HCT116 (cell line): ENCODE results near the gene ERC2. TPM values are rescaled to one million over a fixed set of nuclear protein-coding genes. Genes with fewer than 3 reads are reported as not detected.

ENCODE experiments used
- ATAC-seq: fragments of 200-7000 bp; cut with Tn5 transposase; 2 replicates; pipeline ENCODE4 v1.9.1; 2020; ENCODE audit warnings: mild to moderate bottlenecking, moderate library complexity
- BruUV-seq: library from RNA; stranded (reverse); fragments of 400-500 nt; replicated peaks from 2 replicates; lab custom pipeline; 2021; lab: Mats Ljungman, UMichigan
- CTCF ChIA-PET: fragments of 300-600 bp; sonication (Branson Sonifier 250); formaldehyde crosslinking; loops from one replicate; lab custom pipeline; 2021; ENCODE audit warnings: antibody characterized with exemption; lab: Charles Lee
- POLR2A ChIA-PET: fragments of 300-600, 350-600 bp; sonication (Branson Sonifier 250); formaldehyde crosslinking; loops from one replicate; lab custom pipeline; 2021; ENCODE audit warnings: antibody characterized with exemption; lab: Charles Lee
- RAD21 ChIA-PET, 2 experiments: fragments of 300-600 bp; sonication (Branson Sonifier 250); formaldehyde crosslinking; loops; one replicate each; lab custom pipeline; 2023; ENCODE audit warnings: low total read pairs in 2 of 2; ENCODE audit not compliant: uncharacterized antibody in 2 of 2, unreplicated experiment in 2 of 2, low non-redundant PET in 1 of 2; lab: Charles Lee
- DNase-seq: peaks from one replicate; pipeline ENCODE4 v3.0.0-alpha.2; 2010; ENCODE audit warnings: low read depth, low spot score
- H2AFZ ChIP-seq: fragments of 200-600 bp; shearing (Covaris generic), sonication (generic); 2 replicates; pipeline ENCODE4 v1.6.1; 2017; ENCODE audit warnings: low read depth, mixed run types, mixed read lengths, antibody characterized with exemption, low read length; ENCODE audit not compliant: poor library complexity, severe bottlenecking
- H3K27ac ChIP-seq: 2 replicates; pipeline ENCODE4 v1.5.1; 2012; ENCODE audit warnings: low read depth, low read length
- H3K27me3 ChIP-seq: fragments of 200-600 bp; sonication (generic); 2 replicates; pipeline ENCODE4 v1.6.1; 2016; ENCODE audit warnings: mixed run types, low read length, mixed read lengths; ENCODE audit not compliant: insufficient read depth
- H3K36me3 ChIP-seq, 2 experiments: fragments of 200-500 bp in 1 of 2; fragments of 200-600 bp in 1 of 2; sonication (Bioruptor generic) in 1 of 2; sonication (generic) in 1 of 2; 2 replicates each; pipeline versions ENCODE4 v1.5.1 to v1.6.1; 2014 to 2016; ENCODE audit warnings: low read length in 2 of 2, inconsistent platforms in 1 of 2, mixed read lengths in 1 of 2, mixed run types in 1 of 2; ENCODE audit not compliant: insufficient read depth in 2 of 2, control insufficient read depth in 1 of 2
- H3K4me1 ChIP-seq, 2 experiments: fragments of 200-600 bp in 1 of 2; sonication (generic) in 1 of 2; 2 replicates each; pipeline versions ENCODE4 v1.5.1 to v1.6.1; 2012 to 2017; ENCODE audit warnings: low read length in 2 of 2, inconsistent platforms in 1 of 2, mild to moderate bottlenecking in 1 of 2, mixed read lengths in 1 of 2, mixed run types in 1 of 2, moderate library complexity in 1 of 2; ENCODE audit not compliant: insufficient read depth in 2 of 2, control insufficient read depth in 1 of 2
- H3K4me2 ChIP-seq: fragments of 200-600 bp; sonication (generic); 2 replicates; pipeline ENCODE4 v1.6.1; 2017; ENCODE audit warnings: mixed run types, low read length, mixed read lengths
- H3K4me3 ChIP-seq, 2 experiments: fragments of 200-600 bp in 1 of 2; sonication (generic) in 1 of 2; replicated peaks in 1 of 2; 2 replicates each; pipeline ENCODE4 v1.5.1; 2011 to 2016; ENCODE audit warnings: low read length in 2 of 2, control low read depth in 1 of 2, low read depth in 1 of 2, mild to moderate bottlenecking in 1 of 2, mixed read lengths in 1 of 2, mixed run types in 1 of 2
- H3K79me2 ChIP-seq: fragments of 200-600 bp; sonication (generic); 2 replicates; pipeline ENCODE4 v1.6.1; 2017; ENCODE audit warnings: mild to moderate bottlenecking, mixed run types, low read length, moderate library complexity, mixed read lengths; ENCODE audit not compliant: insufficient read depth
- H3K9ac ChIP-seq: fragments of 200-600 bp; sonication (generic); 2 replicates; pipeline ENCODE4 v1.6.1; 2016; ENCODE audit warnings: low read length, mixed read lengths
- H3K9me2 ChIP-seq: fragments of 200-600 bp; sonication (generic), shearing (Covaris generic); 2 replicates; pipeline ENCODE4 v1.6.1; 2017; ENCODE audit warnings: mixed run types, mild to moderate bottlenecking, moderate library complexity; ENCODE audit not compliant: insufficient read depth
- H3K9me3 ChIP-seq, 2 experiments: fragments of 200-500 bp in 1 of 2; fragments of 200-600 bp in 1 of 2; sonication (Bioruptor generic) in 1 of 2; sonication (generic) in 1 of 2; 2 replicates each; pipeline ENCODE4 v1.6.1; 2014 to 2017; ENCODE audit warnings: low read length in 2 of 2, mixed read lengths in 2 of 2, inconsistent platforms in 1 of 2, low read depth in 1 of 2, mild to moderate bottlenecking in 1 of 2, mixed run types in 1 of 2, moderate library complexity in 1 of 2; ENCODE audit not compliant: control insufficient read depth in 1 of 2, insufficient read depth in 1 of 2
- H4K20me1 ChIP-seq: fragments of 200-600 bp; sonication (generic), shearing (Covaris generic); 2 replicates; pipeline ENCODE4 v1.6.1; 2017; ENCODE audit warnings: mixed run types, mild to moderate bottlenecking, moderate library complexity; ENCODE audit not compliant: insufficient read depth
- CEBPB ChIP-seq: IDR thresholded peaks from 2 replicates; pipeline ENCODE4 v1.6.1; 2012; ENCODE audit warnings: low read depth
- CTCF ChIP-seq, 3 experiments: fragments of 200-600 bp in 1 of 3; sonication (generic) in 1 of 3; IDR thresholded peaks in 2 of 3; conservative IDR thresholded peaks in 1 of 3; 2 replicates each; pipeline ENCODE4 v1.5.1; 2012 to 2017; ENCODE audit warnings: low read depth in 2 of 3, low read length in 2 of 3, antibody characterized with exemption in 1 of 3, borderline replicate concordance in 1 of 3, control low read depth in 1 of 3, mild to moderate bottlenecking in 1 of 3, mixed read lengths in 1 of 3, mixed run types in 1 of 3, moderate library complexity in 1 of 3; ENCODE audit not compliant: insufficient read depth in 1 of 3
- EGR1 ChIP-seq: IDR thresholded peaks from 2 replicates; pipeline ENCODE4 v1.6.1; 2012; ENCODE audit warnings: low read depth
- ELF1 ChIP-seq: IDR thresholded peaks from 2 replicates; pipeline ENCODE4 v1.6.1; 2012; ENCODE audit warnings: low read depth, borderline replicate concordance
- EZH2 ChIP-seq: fragments of 200-600 bp; sonication (generic); IDR thresholded peaks from 2 replicates; pipeline ENCODE4 v1.6.1; 2017; ENCODE audit warnings: antibody characterized with exemption, mixed run types
- EZH2phosphoT487 ChIP-seq: fragments of 200-600 bp; IDR thresholded peaks from 2 replicates; pipeline ENCODE4 v1.6.1; 2018; ENCODE audit warnings: antibody characterized with exemption, borderline replicate concordance
- JUND ChIP-seq: IDR thresholded peaks from 2 replicates; pipeline ENCODE4 v1.6.1; 2012
- MAX ChIP-seq: IDR thresholded peaks from 2 replicates; pipeline ENCODE4 v1.6.1; 2012
- POLR2A ChIP-seq: IDR thresholded peaks from 2 replicates; pipeline ENCODE4 v1.7.0; 2011; ENCODE audit warnings: borderline replicate concordance; ENCODE audit not compliant: insufficient read depth, insufficient read length; ENCODE audit errors: extremely low read depth
- POLR2AphosphoS5 ChIP-seq: IDR thresholded peaks from 2 replicates; pipeline ENCODE4 v1.6.1; 2011; ENCODE audit warnings: mild to moderate bottlenecking, low read depth, low read length, moderate library complexity
- RAD21 ChIP-seq: IDR thresholded peaks from 2 replicates; pipeline ENCODE4 v1.6.1; 2012; ENCODE audit warnings: low read depth, mild to moderate bottlenecking
- SIN3A ChIP-seq: IDR thresholded peaks from 2 replicates; pipeline ENCODE4 v1.6.1; 2012; ENCODE audit warnings: low read depth
- SRF ChIP-seq: IDR thresholded peaks from 2 replicates; pipeline ENCODE4 v1.6.1; 2012; ENCODE audit warnings: low read depth
- TCF7L2 ChIP-seq: IDR thresholded peaks from 2 replicates; pipeline ENCODE4 v1.7.0; 2011; ENCODE audit warnings: borderline replicate concordance, inconsistent platforms; ENCODE audit not compliant: insufficient read depth, insufficient read length; ENCODE audit errors: extremely low read depth
- YY1 ChIP-seq: IDR thresholded peaks from 2 replicates; pipeline ENCODE4 v1.6.1; 2011; ENCODE audit warnings: low read length, low read depth, moderate library complexity, mild to moderate bottlenecking; ENCODE audit not compliant: insufficient replicate concordance; ENCODE audit errors: extremely low read depth
- ZFX ChIP-seq: fragments of 450-650 bp; IDR thresholded peaks from 2 replicates; pipeline ENCODE4 v1.6.1; 2017
- ZNF274 ChIP-seq: fragments of 200-500 bp; sonication (Bioruptor generic); IDR thresholded peaks from 2 replicates; pipeline ENCODE4 v1.6.1; 2014; ENCODE audit warnings: mild to moderate bottlenecking, low read depth, low read length, inconsistent platforms
- intact Hi-C: fragments of 100-400 bp; cut with micrococcal nuclease; formaldehyde crosslinking; loops from 2 replicates; pipeline ENCODE4 v1.10.0; 2022
- total RNA-seq: library from RNA; stranded (reverse); gene quantifications from one replicate; pipeline ENCODE4 v1.2.1, GENCODE V29; 2021; ENCODE audit not compliant: unreplicated experiment
- TF ChIP-seq, protein P1 (sequence below): IDR thresholded peaks from 2 replicates; pipeline ENCODE4 v1.6.1; 2011; ENCODE audit warnings: mild to moderate bottlenecking, low read length, moderate library complexity; ENCODE audit not compliant: insufficient replicate concordance; ENCODE audit errors: extremely low read depth
- TF ChIP-seq, protein P2 (sequence below): IDR thresholded peaks from 2 replicates; pipeline ENCODE4 v1.6.1; 2012; ENCODE audit warnings: low read depth

The ERC2 gene
- total RNA-seq, 1 experiment from 2014 or later = not detected

- TF ChIP-seq ZFX (no peak), EZH2 (no peak), CEBPB (no peak), SRF (no peak), YY1 (no peak), RAD21 (no peak), POLR2A (no peak), ELF1 (no peak), ZNF274 (no peak), POLR2AphosphoS5 (no peak), EGR1 (no peak), TCF7L2 (no peak), EZH2phosphoT487 (no peak), CTCF (IDR thresholded peaks at IDR 0.05 in 2 of 3, conservative IDR thresholded peaks at IDR 0.05 in 1 of 3; ENCODE audit: borderline replicate concordance in 1 of 3, insufficient read depth in 1 of 3, low read depth in 2 of 3, low read length in 2 of 3) (no peak), MAX (no peak), SIN3A (no peak), JUND (no peak)
- TF ChIP-seq, protein P1, sequence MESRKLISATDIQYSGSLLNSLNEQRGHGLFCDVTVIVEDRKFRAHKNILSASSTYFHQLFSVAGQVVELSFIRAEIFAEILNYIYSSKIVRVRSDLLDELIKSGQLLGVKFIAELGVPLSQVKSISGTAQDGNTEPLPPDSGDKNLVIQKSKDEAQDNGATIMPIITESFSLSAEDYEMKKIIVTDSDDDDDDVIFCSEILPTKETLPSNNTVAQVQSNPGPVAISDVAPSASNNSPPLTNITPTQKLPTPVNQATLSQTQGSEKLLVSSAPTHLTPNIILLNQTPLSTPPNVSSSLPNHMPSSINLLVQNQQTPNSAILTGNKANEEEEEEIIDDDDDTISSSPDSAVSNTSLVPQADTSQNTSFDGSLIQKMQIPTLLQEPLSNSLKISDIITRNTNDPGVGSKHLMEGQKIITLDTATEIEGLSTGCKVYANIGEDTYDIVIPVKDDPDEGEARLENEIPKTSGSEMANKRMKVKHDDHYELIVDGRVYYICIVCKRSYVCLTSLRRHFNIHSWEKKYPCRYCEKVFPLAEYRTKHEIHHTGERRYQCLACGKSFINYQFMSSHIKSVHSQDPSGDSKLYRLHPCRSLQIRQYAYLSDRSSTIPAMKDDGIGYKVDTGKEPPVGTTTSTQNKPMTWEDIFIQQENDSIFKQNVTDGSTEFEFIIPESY = no peak
- TF ChIP-seq, protein P2, sequence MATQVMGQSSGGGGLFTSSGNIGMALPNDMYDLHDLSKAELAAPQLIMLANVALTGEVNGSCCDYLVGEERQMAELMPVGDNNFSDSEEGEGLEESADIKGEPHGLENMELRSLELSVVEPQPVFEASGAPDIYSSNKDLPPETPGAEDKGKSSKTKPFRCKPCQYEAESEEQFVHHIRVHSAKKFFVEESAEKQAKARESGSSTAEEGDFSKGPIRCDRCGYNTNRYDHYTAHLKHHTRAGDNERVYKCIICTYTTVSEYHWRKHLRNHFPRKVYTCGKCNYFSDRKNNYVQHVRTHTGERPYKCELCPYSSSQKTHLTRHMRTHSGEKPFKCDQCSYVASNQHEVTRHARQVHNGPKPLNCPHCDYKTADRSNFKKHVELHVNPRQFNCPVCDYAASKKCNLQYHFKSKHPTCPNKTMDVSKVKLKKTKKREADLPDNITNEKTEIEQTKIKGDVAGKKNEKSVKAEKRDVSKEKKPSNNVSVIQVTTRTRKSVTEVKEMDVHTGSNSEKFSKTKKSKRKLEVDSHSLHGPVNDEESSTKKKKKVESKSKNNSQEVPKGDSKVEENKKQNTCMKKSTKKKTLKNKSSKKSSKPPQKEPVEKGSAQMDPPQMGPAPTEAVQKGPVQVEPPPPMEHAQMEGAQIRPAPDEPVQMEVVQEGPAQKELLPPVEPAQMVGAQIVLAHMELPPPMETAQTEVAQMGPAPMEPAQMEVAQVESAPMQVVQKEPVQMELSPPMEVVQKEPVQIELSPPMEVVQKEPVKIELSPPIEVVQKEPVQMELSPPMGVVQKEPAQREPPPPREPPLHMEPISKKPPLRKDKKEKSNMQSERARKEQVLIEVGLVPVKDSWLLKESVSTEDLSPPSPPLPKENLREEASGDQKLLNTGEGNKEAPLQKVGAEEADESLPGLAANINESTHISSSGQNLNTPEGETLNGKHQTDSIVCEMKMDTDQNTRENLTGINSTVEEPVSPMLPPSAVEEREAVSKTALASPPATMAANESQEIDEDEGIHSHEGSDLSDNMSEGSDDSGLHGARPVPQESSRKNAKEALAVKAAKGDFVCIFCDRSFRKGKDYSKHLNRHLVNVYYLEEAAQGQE = no peak
- no peaks in the 10 kb centered on the region for H3K9me2 ChIP-seq
- no peaks in the 10 kb centered on the region for H3K9me3 ChIP-seq
- ChIA-PET RAD21 (no interaction called here), POLR2A (no interaction called here), CTCF (no interaction called here)
- BruUV-seq = no TSS peak
- no peak overlapping the region for H3K4me2 ChIP-seq
- no peaks in the 10 kb centered on the region for H3K79me2 ChIP-seq
- H3K27ac ChIP-seq = no peak overlapping the region
- no peaks in the 10 kb centered on the region for H3K36me3 ChIP-seq
- H3K4me3 ChIP-seq = no peak overlapping the region
- H3K9ac ChIP-seq = no peak overlapping the region
- H3K4me1 ChIP-seq = no peaks in the 10 kb centered on the region
- ATAC-seq (no peak), DNase-seq (no peak)
- peaks cover 37% of the 10 kb centered on the region for H3K27me3 ChIP-seq
- no peak overlapping the region for H2AFZ ChIP-seq
- intact Hi-C loops = no loop called here
- no peaks in the 10 kb centered on the region for H4K20me1 ChIP-seq
Observed at GRCh38 chr3:56459719-56460118, 8.5 kb downstream of the ERC2 start.
